Measurements from ENCODE around the gene JDP2. TPM values are rescaled to one million over a fixed set of nuclear protein-coding genes. Genes with fewer than 3 reads are reported as not detected.
"Not testable (repeated sequence)": the region's sequence is repeated elsewhere in the genome, so short reads cannot be mapped to it uniquely, and the experiment has no call there.

The JDP2 gene
- total RNA-seq, 1 donor from 2014 or later = 59.2 TPM

DNA sequence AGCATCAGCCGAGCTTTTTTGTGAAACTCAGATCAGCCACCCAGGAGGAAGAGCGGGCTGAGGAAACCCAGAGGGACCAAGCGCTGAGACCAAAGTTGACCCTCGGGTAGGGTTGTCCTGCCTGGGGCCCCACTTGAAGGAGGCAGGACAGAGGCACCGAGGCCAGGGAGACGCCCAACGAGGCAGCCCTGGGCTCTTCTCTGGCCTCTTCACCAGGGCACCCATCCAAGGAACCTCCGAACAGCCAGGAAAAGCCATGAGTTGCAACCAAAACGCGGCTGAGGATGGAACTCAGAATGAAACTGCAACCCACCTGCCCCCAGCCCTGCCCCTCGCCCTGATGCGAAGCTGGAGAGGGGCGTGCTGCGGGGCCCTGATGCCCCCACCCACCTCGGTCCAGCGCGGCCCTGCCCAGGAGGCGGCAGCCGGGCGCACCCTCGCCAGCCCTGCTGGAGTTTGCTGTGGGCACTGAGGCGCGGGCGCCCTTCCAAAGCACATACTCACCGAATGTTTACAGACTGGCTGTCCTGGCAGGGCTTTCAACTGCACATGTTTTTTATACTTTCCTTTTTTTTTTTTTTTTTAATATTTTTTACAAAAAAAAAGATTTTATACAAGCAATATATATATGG lies 41.9 kb downstream of the JDP2 start:
- peak; percentile 89 for DNase-seq
- Histone ChIP-seq H3K36me3 (peaks cover 94% of the 10 kb centered on the region), H3K4me3 (no peak overlapping the region), H3K27me3 (ENCODE audit: low read depth) (no peaks in the 10 kb centered on the region), H3K4me1 (peaks cover 36% of the 10 kb centered on the region), H3K27ac (no peak overlapping the region), H3K9me3 (no peaks in the 10 kb centered on the region)
- intact Hi-C loops (cut with DNase I) = no loop called here
- peak; percentile 89 to 91 for ATAC-seq
- TF ChIP-seq, protein P1, sequence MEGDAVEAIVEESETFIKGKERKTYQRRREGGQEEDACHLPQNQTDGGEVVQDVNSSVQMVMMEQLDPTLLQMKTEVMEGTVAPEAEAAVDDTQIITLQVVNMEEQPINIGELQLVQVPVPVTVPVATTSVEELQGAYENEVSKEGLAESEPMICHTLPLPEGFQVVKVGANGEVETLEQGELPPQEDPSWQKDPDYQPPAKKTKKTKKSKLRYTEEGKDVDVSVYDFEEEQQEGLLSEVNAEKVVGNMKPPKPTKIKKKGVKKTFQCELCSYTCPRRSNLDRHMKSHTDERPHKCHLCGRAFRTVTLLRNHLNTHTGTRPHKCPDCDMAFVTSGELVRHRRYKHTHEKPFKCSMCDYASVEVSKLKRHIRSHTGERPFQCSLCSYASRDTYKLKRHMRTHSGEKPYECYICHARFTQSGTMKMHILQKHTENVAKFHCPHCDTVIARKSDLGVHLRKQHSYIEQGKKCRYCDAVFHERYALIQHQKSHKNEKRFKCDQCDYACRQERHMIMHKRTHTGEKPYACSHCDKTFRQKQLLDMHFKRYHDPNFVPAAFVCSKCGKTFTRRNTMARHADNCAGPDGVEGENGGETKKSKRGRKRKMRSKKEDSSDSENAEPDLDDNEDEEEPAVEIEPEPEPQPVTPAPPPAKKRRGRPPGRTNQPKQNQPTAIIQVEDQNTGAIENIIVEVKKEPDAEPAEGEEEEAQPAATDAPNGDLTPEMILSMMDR (IDR thresholded peaks at IDR 0.05) = no peak

DNA sequence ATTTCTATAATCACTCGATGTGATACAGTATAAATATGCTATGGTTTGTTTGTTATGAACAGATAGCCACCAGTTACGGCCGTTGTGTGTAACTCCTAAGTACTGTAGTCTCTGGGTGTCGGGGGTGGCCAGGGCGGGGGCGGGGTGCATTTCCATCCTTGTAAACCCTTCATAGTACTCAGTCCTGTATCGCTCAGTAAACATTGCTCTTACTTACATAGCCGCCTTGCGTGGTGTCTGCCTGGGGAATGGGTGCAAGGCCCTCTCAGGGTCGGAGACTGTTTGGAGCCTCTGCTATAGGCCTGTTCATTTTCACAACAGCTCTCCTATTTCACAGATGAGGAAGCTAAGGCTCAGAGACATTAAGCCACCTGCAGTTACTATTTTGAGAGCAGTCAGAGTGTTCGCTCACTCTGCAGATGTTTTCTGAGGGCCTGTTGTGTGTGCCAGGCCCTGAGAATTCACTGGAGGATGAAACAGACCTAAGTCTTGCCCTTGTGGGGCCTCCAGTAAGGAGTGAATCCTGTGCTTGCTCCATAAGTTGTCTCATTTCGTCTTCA lies 42.5 kb downstream of the JDP2 start:
- peaks cover 92% of the 10 kb centered on the region for H3K36me3 ChIP-seq
- peak overlapping the region; percentile 28 for H3K27ac ChIP-seq

DNA sequence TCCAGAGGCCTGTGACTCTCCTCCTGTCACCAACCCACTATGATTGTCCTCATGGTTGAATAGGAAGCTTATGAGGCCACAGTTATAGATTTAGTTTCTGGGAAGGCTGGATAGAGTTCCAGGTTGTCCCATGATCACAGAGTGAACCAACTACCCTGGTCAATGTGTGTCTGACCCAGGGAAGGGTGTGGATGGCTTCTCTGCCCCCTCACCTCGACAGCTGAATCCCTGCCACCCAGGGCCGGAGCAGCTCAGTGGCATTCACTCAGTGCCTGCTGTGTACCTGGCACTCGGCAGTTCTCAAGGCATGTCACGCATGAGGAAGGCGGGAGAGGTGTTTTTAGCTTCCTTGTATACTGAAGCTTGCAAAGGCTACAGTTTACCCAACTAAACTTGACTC lies 43.2 kb downstream of the JDP2 start:
- TF ChIP-seq, protein P1 (IDR thresholded peaks at IDR 0.05) = no peak
- Histone ChIP-seq H3K27ac (no peak overlapping the region), H3K4me3 (no peak overlapping the region), H3K9me3 (no peaks in the 10 kb centered on the region), H3K27me3 (ENCODE audit: low read depth) (no peaks in the 10 kb centered on the region), H3K36me3 (peaks cover 88% of the 10 kb centered on the region), H3K4me1 (peaks cover 36% of the 10 kb centered on the region)
- ATAC-seq (peak in 1 of 2 donors; percentile 5), DNase-seq (no peak)
- intact Hi-C loops (cut with DNase I) = no loop called here

More for the DNA sequence above, 42.5 kb downstream of the JDP2 start:
- TF ChIP-seq, protein P1 (IDR thresholded peaks at IDR 0.05) = no peak
- intact Hi-C loops (cut with DNase I) = no loop called here
- no peaks in the 10 kb centered on the region for H3K27me3 ChIP-seq (ENCODE audit: low read depth)
- DNase-seq (peak; percentile 61), ATAC-seq (peak; percentile 73 to 78)
- H3K4me1 ChIP-seq = peaks cover 36% of the 10 kb centered on the region
- no peaks in the 10 kb centered on the region for H3K9me3 ChIP-seq
- no peak overlapping the region for H3K4me3 ChIP-seq

DNA sequence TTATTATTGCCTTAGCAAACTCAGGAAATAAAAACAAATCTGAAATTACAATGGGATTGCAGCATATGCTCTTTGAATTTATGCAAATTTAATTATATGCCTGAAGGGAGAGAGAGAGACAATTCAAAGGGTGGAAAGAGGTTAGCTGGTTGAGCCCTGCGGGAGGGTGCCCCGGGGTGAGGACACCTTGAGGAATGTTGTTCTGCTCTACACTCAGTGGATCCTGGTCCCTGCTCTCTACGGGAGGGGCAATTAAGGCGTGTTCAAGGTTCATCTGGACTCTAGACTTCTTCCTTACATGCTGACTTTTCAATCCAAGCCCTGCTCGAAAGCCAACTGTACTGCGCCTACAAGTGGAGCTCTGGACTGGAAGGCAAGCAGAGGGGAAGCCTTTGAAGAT lies 46.3 kb downstream of the JDP2 start:
- not testable (repeated sequence) for ATAC-seq, H3K27ac ChIP-seq
- H3K36me3 ChIP-seq = peaks cover 65% of the 10 kb centered on the region

DNA sequence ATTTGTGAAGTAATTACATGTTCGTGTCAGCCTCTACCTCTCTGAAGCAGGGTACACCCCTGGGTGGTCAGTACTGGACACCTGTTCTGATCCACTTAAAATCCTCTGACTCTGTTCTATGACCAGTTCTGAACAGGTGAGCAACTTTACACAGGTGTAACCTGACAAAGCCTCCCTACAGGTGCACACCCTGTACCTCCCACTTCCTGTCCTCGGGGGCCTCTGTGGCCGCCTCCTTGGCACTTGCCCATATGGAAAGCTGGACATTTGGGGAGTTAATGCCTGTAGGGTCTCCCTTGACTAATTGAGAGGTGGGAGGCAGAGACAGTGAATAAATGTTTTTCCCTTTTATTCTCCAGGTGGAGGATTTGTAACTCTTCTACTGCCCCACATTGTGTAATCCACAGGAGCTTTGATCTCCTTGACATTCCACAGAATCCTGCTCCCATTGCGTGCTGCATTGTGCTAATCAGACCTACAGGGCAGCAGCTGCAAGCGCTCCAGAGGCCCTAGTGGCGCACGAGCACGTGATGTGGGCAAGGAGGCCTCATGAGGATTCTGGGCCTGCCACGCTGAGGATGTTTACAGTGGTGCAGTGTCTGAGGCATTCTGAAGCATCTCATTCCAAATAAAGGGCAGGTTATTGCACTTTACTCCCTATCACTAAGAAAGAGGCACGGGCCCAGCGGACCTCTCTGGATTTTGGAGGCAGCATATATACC lies 48.6 kb downstream of the JDP2 start:
- DNase-seq = peak; percentile 88
- TF ChIP-seq, protein P1 (IDR thresholded peaks at IDR 0.05) = peak; percentile 24
- peak; percentile 83 to 93 for ATAC-seq
- Histone ChIP-seq H3K4me3 (no peak overlapping the region), H3K36me3 (peaks cover 42% of the 10 kb centered on the region), H3K9me3 (no peaks in the 10 kb centered on the region), H3K27ac (peak overlapping the region; percentile 71), H3K4me1 (peaks cover 4% of the 10 kb centered on the region), H3K27me3 (ENCODE audit: low read depth) (no peaks in the 10 kb centered on the region)
- intact Hi-C loops (cut with DNase I) = no loop called here

More for the DNA sequence above, 46.3 kb downstream of the JDP2 start:
- intact Hi-C loops (cut with DNase I); H3K27me3 ChIP-seq (ENCODE audit: low read depth); H3K4me3 ChIP-seq; H3K9me3 ChIP-seq; DNase-seq: not testable (repeated sequence)
- H3K4me1 ChIP-seq = peaks cover 20% of the 10 kb centered on the region

DNA sequence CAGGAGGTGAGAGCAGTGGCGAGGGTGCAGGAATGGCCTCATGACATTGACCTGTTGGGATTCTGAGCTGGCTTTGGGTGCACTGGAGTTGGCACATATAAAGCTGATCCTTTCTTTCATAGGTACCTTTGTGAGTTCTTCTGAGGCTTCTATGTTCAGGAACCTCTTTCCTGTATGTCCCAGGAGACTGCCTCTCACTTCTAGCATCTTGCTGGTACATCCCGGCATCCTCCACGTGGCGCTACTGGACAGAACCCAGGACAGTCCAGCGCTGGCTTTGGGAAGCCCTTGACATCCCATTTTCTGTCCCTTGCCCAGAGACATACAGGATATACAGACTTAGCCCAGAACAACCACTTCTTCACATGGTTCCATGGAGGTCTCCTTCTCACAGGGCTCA lies 50.1 kb downstream of the JDP2 start:
- TF ChIP-seq, protein P1 (IDR thresholded peaks at IDR 0.05) = no peak
- peaks cover 28% of the 10 kb centered on the region for H3K36me3 ChIP-seq
- intact Hi-C loops (cut with DNase I) = no loop called here
- H3K4me1 ChIP-seq = no peaks in the 10 kb centered on the region
- ATAC-seq = no peak
- no peaks in the 10 kb centered on the region for H3K27me3 ChIP-seq (ENCODE audit: low read depth)
- no peak overlapping the region for H3K4me3 ChIP-seq
- no peaks in the 10 kb centered on the region for H3K9me3 ChIP-seq
- H3K27ac ChIP-seq = peak overlapping the region; percentile 53
- DNase-seq = no peak

Measured in lower lobe of right lung (tissue), 2 donors.